Right kidney (tissue), 1 donor: ENCODE results near the gene MEOX1.
A peak's percentile ranks its signal among the peaks of the same experiment; 100 is the strongest.

ENCODE experiments used
- DNase-seq: peaks from one replicate; pipeline ENCODE4 v3.0.0-alpha.2; 2016

Gene MEOX1

DNA sequence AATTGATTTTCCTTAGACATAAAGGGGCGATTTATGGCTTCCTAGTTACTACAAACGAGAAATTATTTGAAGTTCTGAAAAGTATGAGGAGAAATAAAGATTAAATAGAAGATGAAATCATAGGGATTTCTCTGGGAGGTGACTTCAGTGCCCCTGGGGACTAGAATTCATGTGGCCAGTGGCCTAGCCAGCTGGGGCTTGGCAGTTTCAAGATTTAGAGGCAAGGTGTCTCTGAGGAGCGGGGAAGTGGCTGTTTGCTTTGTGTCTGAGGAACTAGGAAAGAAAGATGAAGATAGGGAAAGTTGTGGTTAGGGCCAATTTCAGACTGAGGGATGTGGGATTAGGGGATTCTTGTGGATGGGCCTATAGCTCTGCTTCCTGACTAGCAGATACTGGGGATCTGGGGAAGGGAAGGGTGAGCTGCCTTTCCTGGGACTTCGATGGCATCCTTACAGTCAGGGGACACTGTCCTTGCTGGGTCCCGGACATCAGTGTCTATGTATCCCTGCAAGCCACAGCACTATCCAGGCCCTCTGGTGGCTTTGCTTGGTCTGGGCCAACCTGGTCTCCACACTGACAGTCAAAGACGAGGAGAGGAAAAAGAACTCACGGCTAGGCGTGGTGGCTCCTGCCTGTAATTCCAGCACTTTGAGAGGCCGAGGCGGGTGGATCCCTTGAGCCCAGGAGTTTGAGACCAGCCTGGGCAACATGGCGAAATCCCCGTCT is 22.4 kb upstream of the MEOX1 start:
- no peak for DNase-seq

DNA sequence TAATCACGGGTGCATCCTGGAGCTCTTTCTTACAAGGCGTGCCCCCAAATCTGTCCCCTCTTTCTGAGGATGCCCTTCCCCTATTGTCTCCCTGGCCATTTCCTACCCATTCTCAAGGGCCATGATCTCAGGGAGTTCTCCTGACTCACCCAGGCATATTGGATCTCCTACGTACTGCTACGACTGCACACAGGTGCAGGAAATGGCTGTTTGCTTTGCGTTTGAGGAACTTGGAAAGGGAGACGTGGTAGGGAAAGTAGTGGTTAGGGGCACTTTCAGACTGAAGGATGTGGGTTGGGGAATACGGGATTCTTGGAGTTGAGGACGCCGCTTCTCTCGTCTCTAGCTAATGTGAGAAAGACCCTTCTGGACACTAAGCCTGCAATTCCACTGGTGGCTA is 18.7 kb upstream of the MEOX1 start:
- no peak for DNase-seq

DNA sequence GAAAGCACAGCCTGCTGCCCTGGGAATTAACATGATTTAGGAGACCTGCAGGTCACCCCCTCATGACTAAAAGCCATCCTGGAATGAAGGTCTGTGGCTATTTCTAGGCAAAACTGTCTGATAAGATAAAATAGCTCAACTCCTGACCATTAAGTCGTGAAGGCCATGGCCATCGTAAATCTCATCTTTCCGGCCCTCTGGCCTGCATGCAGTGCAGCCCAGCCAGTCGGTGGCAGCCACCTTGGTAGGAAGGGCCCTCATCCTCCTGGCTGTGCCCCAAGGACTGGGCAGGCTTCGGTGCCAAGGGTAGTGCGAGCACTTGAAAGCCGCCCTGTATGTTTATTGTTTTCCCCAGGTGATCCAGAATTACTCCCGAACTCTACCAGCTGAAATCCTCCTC is 18.2 kb upstream of the MEOX1 start:
- no peak for DNase-seq

GRCh38 chr17:43679401-43679800 is 17.7 kb upstream of the MEOX1 start:
- no peak for DNase-seq

DNA sequence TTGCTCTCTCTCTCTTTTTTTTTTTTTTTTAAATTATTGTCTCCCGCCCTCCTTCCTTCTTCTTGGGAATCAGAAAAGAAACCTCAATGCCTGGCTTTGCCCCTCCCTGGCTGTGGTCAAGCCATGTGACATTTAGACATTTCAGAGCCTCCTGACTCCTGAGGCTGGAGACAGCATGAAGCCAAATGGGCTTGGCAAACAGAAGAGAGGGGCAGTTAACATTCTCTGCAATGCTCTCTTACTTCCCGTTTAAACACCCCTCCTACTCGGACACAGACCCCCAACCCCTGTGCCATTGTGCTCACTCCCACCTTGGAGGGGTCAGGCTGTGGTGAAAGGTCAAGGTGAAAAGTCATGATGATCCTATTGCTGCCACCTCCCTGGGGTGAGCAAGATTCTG is 14.7 kb upstream of the MEOX1 start:
- no peak for DNase-seq

GRCh38 chr17:43674394-43674793 is 12.7 kb upstream of the MEOX1 start:
- DNase-seq, result no peak

- DNase-seq, result peak; percentile 55
Measured at GRCh38 chr17:43673516-43674323, 12.0 kb upstream of the MEOX1 start.

DNA sequence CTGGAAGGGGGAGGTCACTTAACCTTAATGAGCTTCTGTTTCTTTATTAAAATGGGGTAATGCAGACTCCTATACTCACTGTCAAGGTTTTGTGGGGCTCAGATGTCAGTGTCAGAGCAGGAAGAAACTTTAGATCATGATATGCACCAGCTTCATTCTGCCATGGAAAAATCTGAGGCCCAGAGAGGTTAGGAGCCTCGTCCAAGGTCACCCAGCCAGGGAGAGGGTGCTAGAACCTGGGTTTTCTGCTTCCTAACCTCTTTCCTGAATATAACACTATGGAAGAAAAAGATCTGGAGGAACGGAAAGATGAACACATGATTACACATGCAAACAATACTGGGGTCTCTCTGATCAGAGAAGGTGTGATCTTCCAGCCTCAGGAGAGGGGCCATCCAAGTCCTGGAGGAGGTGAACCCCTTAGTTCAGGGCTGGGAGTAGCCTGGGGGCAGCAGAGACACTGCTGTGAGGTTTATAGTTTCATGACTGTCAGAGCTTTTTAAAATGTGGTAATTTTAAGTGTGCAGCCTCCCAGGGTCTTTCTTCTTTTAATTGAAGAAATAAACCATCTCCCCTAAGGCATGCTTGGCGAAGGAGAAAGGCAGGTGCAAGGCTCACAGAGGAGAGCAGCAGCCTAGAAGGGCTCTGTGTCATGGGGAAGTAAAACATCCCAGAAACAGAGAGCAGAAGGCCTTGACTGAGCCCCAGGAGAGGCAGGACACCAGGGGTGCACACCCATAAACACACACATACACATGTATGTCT is 10.2 kb upstream of the MEOX1 start:
- DNase-seq, result no peak

DNA sequence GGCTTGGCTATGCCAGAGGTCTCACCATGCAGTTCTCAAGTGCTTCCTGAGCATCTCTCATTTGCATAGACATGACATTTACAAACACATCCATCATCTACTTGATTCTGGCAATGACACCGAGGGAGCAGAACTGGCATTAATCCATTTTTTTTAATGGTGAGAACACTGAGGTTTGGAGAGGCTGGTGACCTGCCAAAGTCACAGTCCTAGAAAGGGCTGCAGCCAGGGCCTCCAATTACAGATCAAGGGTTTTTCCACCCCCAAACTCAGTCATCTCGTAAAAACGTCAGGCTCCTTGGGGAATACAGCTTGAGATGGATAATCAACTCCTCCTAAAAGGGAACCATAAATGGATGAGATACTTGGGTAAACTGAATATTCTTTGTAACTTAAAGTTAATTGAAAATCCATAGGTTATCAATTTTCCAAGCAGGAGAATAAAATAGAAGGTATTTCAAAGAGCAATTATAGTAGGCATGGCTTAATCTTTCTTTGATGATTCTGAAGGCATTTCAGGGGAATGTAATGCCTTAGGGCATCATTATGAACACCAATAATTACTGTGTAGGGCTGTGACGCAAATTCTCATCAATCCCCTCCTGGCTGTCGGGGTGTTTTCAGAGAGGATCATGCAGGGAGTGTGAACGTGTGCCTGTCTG is 9.4 kb upstream of the MEOX1 start:
- no peak for DNase-seq

DNA sequence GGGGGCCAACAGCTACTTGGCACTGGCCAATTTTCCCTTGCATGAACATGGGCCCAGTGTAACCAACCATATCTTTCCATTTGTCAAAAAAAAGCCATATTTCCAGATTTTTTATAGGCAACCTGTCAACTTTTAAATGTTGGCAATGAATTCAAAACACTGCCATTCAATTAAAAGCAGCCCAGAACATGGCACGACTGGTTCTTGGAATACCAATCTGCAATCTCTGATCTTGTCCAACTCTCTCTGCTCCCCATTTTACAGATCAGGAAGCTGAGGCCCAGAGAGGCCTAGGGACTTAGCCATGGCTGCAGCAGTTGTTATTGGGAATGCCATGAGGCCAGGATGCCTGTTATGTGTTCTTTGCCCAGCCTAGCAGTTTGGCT is 8.9 kb upstream of the MEOX1 start:
- DNase-seq, result no peak

DNA sequence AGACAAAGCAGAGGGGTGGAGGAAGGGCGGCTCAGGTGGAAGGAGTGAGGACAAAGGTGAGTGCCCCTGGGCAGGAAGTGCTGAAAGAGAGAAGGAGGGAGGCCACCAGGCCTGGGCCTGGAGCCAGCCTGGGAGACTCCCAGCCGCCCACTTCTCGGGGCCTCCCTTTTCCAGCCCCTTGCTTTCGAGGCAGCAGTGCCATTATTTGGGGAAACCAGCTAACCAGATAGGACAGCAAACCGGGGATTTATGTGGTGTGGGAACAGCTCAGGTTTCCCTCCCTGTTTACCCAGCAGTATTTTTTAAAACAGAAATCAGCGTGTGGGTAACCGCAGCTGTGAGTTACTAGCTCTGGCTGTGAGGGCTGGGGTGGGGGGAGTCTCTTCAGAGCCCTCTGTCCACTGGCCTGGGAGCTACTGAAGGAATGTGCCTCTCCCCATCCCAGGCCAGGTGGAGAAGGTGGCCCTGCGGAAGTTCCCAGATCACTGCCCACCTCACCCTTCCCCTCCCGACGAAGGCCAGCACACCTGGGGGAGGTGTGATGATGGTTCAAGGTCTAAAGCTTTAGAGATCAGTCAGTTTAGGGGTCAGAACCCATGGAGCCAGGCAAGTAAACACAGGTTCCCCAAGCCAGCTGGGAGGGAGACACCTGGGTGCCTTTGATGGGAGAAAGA is 8.4 kb upstream of the MEOX1 start:
- peak; percentile 76 for DNase-seq

DNA sequence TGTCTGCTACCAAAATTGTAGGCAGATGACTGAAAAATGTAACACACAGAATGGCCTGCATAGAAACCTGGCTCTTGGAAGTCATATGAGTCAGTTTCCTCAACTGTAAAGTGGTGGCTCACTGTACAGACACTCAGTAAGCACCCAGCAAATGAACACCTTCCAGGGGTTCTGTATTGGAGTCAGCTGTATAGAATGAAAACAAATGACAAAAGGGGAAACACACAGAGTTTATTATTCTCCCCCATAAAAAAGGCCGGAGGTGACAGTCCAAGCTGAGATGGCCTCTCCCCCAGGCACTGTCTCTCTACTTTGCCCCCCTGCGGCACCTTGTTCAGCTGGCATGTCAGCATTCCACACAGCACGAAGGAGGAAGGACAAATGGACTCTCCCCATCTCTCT is 6.2 kb upstream of the MEOX1 start:
- DNase-seq, result no peak

GRCh38 chr17:43667506-43667905 is 5.8 kb upstream of the MEOX1 start:
- DNase-seq, result no peak

GRCh38 chr17:43665937-43666236 is 4.2 kb upstream of the MEOX1 start:
- DNase-seq, result no peak

DNA sequence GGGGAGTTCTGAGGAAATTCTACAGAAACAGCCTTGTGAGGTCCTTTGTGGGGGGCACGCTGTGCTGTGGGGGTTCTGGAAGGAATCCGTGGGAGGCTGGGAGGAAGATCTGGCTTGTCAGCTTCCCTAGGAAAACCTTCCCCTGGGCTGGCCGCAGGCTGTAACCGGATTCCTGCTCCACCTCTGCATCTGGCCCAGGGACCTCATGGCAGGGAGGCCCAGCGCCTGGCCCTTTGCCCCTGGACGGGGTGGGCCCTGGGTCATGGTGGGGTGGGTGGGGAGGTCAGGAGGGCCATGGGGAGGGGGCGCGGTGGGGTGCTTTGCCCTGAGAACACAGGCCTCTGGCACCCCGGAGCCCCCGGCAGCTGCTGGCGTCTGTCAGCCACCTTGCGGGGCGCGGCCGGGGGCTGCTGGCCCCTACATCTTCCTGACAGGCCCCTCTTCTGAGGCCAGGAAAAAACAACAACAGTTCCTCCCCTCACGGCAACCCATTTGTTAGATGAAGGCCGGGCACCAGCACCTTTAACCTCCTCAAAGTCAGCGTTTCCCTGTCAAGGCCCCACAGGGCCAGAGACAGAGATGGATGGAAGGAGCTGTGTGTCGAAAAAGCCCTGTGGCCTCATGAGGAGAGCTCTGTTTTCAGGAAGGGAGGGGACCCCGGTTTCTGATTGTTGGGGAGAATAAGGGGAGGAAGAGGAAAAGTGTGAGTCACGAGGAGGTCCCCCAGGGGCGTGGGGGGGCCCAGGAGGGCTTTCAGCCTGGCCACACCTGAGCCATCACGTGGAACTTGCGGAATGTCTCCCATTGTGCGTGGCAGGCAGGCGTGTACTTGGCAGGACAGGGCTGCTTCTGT is 3.6 kb upstream of the MEOX1 start:
- DNase-seq, result peak; percentile 72

DNA sequence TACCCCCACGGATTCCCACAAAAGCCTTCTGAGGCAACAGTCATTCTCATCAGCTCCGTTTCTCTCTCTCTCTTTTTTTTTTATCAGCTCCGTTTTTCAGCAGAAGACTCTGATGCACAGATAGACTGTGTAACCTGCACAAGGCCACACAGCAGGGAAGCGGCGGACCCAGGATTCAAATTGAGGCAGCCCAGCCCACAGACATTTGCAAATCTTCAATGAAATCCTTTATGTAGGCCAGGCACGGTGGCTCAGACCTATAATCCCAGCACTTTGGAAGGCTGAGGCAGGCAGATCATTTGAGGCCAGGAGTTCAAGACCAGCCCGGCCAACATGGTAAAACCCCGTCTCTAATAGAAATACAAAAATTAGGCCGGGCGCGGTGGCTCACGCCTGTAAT is 2.4 kb upstream of the MEOX1 start:
- DNase-seq, result no peak

DNA sequence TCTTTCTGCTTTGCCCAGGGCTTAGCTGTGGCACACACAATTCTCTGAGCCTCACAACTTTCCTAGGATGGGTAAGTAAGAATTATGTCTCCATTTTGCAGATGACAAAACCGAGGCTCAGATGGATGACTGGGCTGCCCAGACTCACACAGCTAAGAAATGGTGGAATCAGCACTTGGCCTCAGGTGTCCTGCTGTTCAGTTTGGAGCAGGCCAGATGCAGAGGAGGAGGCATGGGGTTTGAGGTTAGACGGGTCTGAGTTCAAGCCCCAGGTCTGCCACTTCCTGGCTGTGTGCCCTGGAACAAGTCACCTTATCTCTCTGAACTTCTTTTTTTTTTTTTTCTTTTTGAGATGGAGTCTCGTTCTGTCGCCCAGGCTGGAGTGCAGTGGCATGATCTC is 1.7 kb upstream of the MEOX1 start:
- no peak for DNase-seq

- DNase-seq, result peak; percentile 59
Measured at GRCh38 chr17:43662413-43663141, 855 bp upstream of the MEOX1 start.

GRCh38 chr17:43660816-43661493 is 767 bp downstream of the MEOX1 start:
- no peak for DNase-seq
